NCI-H2171 treated with DMSO at 0.1 percent for 48 hours (cell line): ENCODE data around the gene RANGRF.

Experiments
- DNase-seq: peaks from one replicate; lab custom pipeline; 2025; lab: John Stamatoyannopoulos, UW

RANGRF gene

GRCh38 chr17:8314797-8315763 lies 26.6 kb downstream of the RANGRF start:
- no peak for DNase-seq

- DNase-seq: no peak
Measured at GRCh38 chr17:8315764-8316217, 27.3 kb downstream of the RANGRF start.

GRCh38 chr17:8318010-8318935 lies 29.8 kb downstream of the RANGRF start:
- DNase-seq: no peak

GRCh38 chr17:8320262-8320661 lies 31.8 kb downstream of the RANGRF start:
- no peak for DNase-seq

GRCh38 chr17:8320990-8321389 lies 32.5 kb downstream of the RANGRF start:
- no peak for DNase-seq

- no peak for DNase-seq
Measured at GRCh38 chr17:8322061-8322460, 33.6 kb downstream of the RANGRF start.

GRCh38 chr17:8324132-8324531 lies 35.7 kb downstream of the RANGRF start:
- DNase-seq: no peak

- no peak for DNase-seq
Measured at GRCh38 chr17:8324923-8325322, 36.5 kb downstream of the RANGRF start.

- no peak for DNase-seq
Measured at GRCh38 chr17:8326511-8327302, 38.2 kb downstream of the RANGRF start.

GRCh38 chr17:8327303-8327649 lies 38.8 kb downstream of the RANGRF start:
- no peak for DNase-seq

GRCh38 chr17:8332128-8332527 lies 43.7 kb downstream of the RANGRF start:
- DNase-seq: no peak

GRCh38 chr17:8332688-8333087 lies 44.2 kb downstream of the RANGRF start:
- DNase-seq: no peak

- no peak for DNase-seq
Measured at GRCh38 chr17:8333281-8333680, 44.8 kb downstream of the RANGRF start.

GRCh38 chr17:8337802-8338752 lies 49.6 kb downstream of the RANGRF start:
- no peak for DNase-seq

- no peak for DNase-seq
Measured at GRCh38 chr17:8338753-8339140, 50.3 kb downstream of the RANGRF start.

- DNase-seq: no peak
Measured at GRCh38 chr17:8339540-8339939, 51.1 kb downstream of the RANGRF start, which contains the start of gene ODF4. Gene ODF4, plus strand, starts transcription at chr17:8339840. Its CDS starts 212 bp downstream, at chr17:8340052.
